ENCODE results near the gene ANAPC10.
"Not testable (repeated sequence)": the region's sequence is repeated elsewhere in the genome, so short reads cannot be mapped to it uniquely, and the experiment has no call there.

Gene ANAPC10

GRCh38 chr4:145071560-145071959 lies 26.4 kb downstream of the ANAPC10 start:
- no peak for DNase-seq (ENCODE audit: low read depth)

GRCh38 chr4:145069361-145069760 lies 28.6 kb downstream of the ANAPC10 start:
- DNase-seq (ENCODE audit: low read depth), result no peak

- DNase-seq (ENCODE audit: low read depth), result no peak
Observed at GRCh38 chr4:145066063-145066501, 31.9 kb downstream of the ANAPC10 start.

GRCh38 chr4:145061318-145061920 lies 36.6 kb downstream of the ANAPC10 start:
- no peak for DNase-seq (ENCODE audit: low read depth)

GRCh38 chr4:145058256-145058655 lies 39.7 kb downstream of the ANAPC10 start:
- no peak for DNase-seq (ENCODE audit: low read depth)

- DNase-seq (ENCODE audit: low read depth), result no peak
Observed at GRCh38 chr4:145056325-145057130, 41.5 kb downstream of the ANAPC10 start.

GRCh38 chr4:145055533-145056257 lies 42.3 kb downstream of the ANAPC10 start:
- DNase-seq (ENCODE audit: low read depth), result no peak

- no peak for DNase-seq (ENCODE audit: low read depth)
Observed at GRCh38 chr4:145049241-145049640, 48.8 kb downstream of the ANAPC10 start.

GRCh38 chr4:145048817-145049216 lies 49.2 kb downstream of the ANAPC10 start:
- no peak for DNase-seq (ENCODE audit: low read depth)

GRCh38 chr4:145047151-145047550 lies 50.8 kb downstream of the ANAPC10 start:
- DNase-seq (ENCODE audit: low read depth), result no peak

- no peak for DNase-seq (ENCODE audit: low read depth)
Observed at GRCh38 chr4:145045180-145045579, 52.8 kb downstream of the ANAPC10 start.

- DNase-seq (ENCODE audit: low read depth), result no peak
Observed at GRCh38 chr4:145044341-145044740, 53.7 kb downstream of the ANAPC10 start.

GRCh38 chr4:145043306-145043705 lies 54.7 kb downstream of the ANAPC10 start:
- no peak for DNase-seq (ENCODE audit: low read depth)

GRCh38 chr4:145042601-145043285 lies 55.3 kb downstream of the ANAPC10 start:
- no peak for DNase-seq (ENCODE audit: low read depth)

GRCh38 chr4:145041378-145041777 lies 56.6 kb downstream of the ANAPC10 start:
- DNase-seq (ENCODE audit: low read depth), result no peak

GRCh38 chr4:145035494-145036136 lies 62.4 kb downstream of the ANAPC10 start:
- no peak for DNase-seq (ENCODE audit: low read depth)

GRCh38 chr4:145034727-145035211 lies 63.2 kb downstream of the ANAPC10 start:
- DNase-seq (ENCODE audit: low read depth), result no peak

- DNase-seq (ENCODE audit: low read depth), result no peak
Observed at GRCh38 chr4:145019346-145019745, 78.7 kb downstream of the ANAPC10 start.

GRCh38 chr4:145014365-145014764 lies 83.6 kb downstream of the ANAPC10 start:
- no peak for DNase-seq (ENCODE audit: low read depth)

GRCh38 chr4:145012841-145013240 lies 85.2 kb downstream of the ANAPC10 start:
- DNase-seq (ENCODE audit: low read depth), result no peak

- DNase-seq (ENCODE audit: low read depth), result no peak
Observed at GRCh38 chr4:145011636-145012035, 86.4 kb downstream of the ANAPC10 start.

GRCh38 chr4:145010315-145010714 lies 87.7 kb downstream of the ANAPC10 start:
- not testable (repeated sequence) for DNase-seq (ENCODE audit: low read depth)
